SK-N-SH treated with all-trans-retinoic acid at 6 μM for 48 hours (cell line): ENCODE results near the gene ZNF385C.

Experiments
- ARNTL ChIP-seq: fragments of 450-650 bp; formaldehyde crosslinking; IDR thresholded peaks from 2 replicates; pipeline ENCODE4 v1.5.0; 2020; ENCODE audit warnings: low read depth, mild to moderate bottlenecking, moderate library complexity, borderline replicate concordance
- BACH2 ChIP-seq: fragments of 250-450 bp; sonication (Bioruptor Pico); IDR thresholded peaks from 2 replicates; pipeline ENCODE4 v1.9.0; 2021; ENCODE audit warnings: mild to moderate bottlenecking, borderline replicate concordance
- CREB5 ChIP-seq: fragments of 250-450 bp; sonication (Bioruptor Pico); IDR thresholded peaks from 2 replicates; pipeline ENCODE4 v1.5.1; 2020; ENCODE audit warnings: low read depth, mild to moderate bottlenecking, moderate library complexity
- CSDC2 ChIP-seq: fragments of 250-450 bp; sonication (Bioruptor Pico); IDR thresholded peaks from 2 replicates; pipeline ENCODE4 v1.5.0; 2020; ENCODE audit warnings: mild to moderate bottlenecking, moderate library complexity
- ESRRG ChIP-seq: fragments of 250-450 bp; sonication (Bioruptor Pico); IDR thresholded peaks from 2 replicates; pipeline ENCODE4 v1.6.1; 2021; ENCODE audit warnings: mild to moderate bottlenecking
- GLIS3 ChIP-seq: fragments of 250-450 bp; sonication (Bioruptor Pico); IDR thresholded peaks from 2 replicates; pipeline ENCODE4 v1.5.0; 2020; ENCODE audit warnings: mild to moderate bottlenecking, moderate library complexity
- ISL1 ChIP-seq: fragments of 250-450 bp; sonication (Bioruptor Pico); IDR thresholded peaks from 2 replicates; pipeline ENCODE4 v2.1.2; 2022; ENCODE audit warnings: mild to moderate bottlenecking, moderate library complexity
- PATZ1 ChIP-seq: fragments of 250-450 bp; sonication (Bioruptor Pico); IDR thresholded peaks from 2 replicates; pipeline ENCODE4 v1.8.0; 2020; ENCODE audit warnings: mild to moderate bottlenecking, moderate library complexity, borderline replicate concordance
- RARB ChIP-seq: fragments of 250-450 bp; sonication (Bioruptor Pico); IDR thresholded peaks from 2 replicates; pipeline ENCODE4 v1.8.0; 2021; ENCODE audit warnings: mild to moderate bottlenecking, moderate library complexity
- TSHZ2 ChIP-seq: fragments of 250-450 bp; sonication (Bioruptor Pico); IDR thresholded peaks from 2 replicates; pipeline ENCODE4 v1.5.0; 2020; ENCODE audit warnings: mild to moderate bottlenecking, moderate library complexity
- ZFP3 ChIP-seq: fragments of 250-450 bp; sonication (Bioruptor Pico); IDR thresholded peaks from 2 replicates; pipeline ENCODE4 v1.5.0; 2020; ENCODE audit warnings: mild to moderate bottlenecking, moderate library complexity
- ZFP30 ChIP-seq: fragments of 450-650 bp; formaldehyde crosslinking; IDR thresholded peaks from 2 replicates; pipeline ENCODE4 v1.5.0; 2022; ENCODE audit warnings: mild to moderate bottlenecking, moderate library complexity

- no peak for TF ChIP-seq CSDC2 (CRISPR knock-in tag)
- no peak for TF ChIP-seq GLIS3 (CRISPR knock-in tag)
- no peak for TF ChIP-seq PATZ1 (CRISPR knock-in tag)
- no peak for TF ChIP-seq ZFP30 (CRISPR knock-in tag)
- TF ChIP-seq ARNTL (CRISPR knock-in tag), result no peak
- TF ChIP-seq BACH2 (CRISPR knock-in tag), result no peak
- no peak for TF ChIP-seq TSHZ2
- TF ChIP-seq ESRRG, result no peak
- TF ChIP-seq ISL1 (CRISPR knock-in tag), result no peak
- no peak for TF ChIP-seq ZFP3
- no peak for TF ChIP-seq CREB5 (CRISPR knock-in tag)
- no peak for TF ChIP-seq RARB
These were observed 36.9 kb upstream of the ZNF385C start for GRCh38 chr17:42135151-42135550.
